ENCODE data around the gene SLC6A20. TPM values are rescaled to one million over a fixed set of nuclear protein-coding genes. Genes with fewer than 3 reads are reported as not detected.

Gene SLC6A20
- total RNA-seq, 2 experiments from 2014 or later, result not detected

DNA sequence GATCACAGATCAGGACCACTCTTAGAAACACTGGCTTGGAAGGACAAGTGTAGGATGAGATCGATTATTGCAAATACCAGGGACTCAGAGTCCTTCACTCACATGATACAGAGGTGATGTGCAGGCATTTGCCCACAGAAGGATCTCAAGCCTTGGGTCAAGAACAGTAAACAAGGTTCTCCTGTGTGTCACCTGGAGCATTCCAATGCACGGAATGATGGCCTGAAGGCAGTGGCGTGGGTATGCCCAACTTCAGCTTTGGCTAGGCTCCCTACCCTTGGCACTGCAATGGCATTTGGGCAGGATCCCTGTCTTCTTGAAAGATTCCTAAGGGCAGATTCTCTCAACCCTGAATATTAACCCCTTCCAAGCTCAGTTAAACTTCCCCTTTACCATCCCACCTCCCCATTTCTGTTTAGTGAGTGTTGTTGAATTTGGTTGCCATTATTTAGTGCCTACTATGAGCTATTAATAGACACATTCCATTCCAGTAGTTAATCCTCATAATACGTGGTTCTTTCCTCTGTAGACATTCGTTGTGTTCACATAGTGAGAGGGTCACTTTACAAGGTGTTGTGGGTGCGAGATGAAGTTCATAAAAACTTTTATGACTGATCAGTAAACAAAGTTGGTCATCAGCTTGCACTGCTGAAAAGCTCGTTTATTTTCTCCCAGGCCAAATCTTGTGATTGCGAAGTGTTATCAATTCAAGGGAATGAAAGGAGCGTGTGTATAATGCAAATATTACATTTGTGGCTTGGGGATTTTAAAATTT, 46.7 kb upstream of the SLC6A20 start:
- no peak overlapping the region for H3K27ac ChIP-seq (ENCODE audit: low read depth in 1 of 2, low read length in 2 of 2)
- POLR2A ChIA-PET, result interaction anchor here (0.8 to 3.3 kb wide), 9 partner anchors 16 to 112 kb away, joined by 3 to 24 read pairs (median 4); no protein-coding TSS in a partner anchor
- TF ChIP-seq, protein P1, sequence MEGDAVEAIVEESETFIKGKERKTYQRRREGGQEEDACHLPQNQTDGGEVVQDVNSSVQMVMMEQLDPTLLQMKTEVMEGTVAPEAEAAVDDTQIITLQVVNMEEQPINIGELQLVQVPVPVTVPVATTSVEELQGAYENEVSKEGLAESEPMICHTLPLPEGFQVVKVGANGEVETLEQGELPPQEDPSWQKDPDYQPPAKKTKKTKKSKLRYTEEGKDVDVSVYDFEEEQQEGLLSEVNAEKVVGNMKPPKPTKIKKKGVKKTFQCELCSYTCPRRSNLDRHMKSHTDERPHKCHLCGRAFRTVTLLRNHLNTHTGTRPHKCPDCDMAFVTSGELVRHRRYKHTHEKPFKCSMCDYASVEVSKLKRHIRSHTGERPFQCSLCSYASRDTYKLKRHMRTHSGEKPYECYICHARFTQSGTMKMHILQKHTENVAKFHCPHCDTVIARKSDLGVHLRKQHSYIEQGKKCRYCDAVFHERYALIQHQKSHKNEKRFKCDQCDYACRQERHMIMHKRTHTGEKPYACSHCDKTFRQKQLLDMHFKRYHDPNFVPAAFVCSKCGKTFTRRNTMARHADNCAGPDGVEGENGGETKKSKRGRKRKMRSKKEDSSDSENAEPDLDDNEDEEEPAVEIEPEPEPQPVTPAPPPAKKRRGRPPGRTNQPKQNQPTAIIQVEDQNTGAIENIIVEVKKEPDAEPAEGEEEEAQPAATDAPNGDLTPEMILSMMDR (IDR thresholded peaks at IDR 0.05), result no peak
- no peaks in the 10 kb centered on the region for H3K9me3 ChIP-seq (ENCODE audit: control insufficient read depth in 1 of 2, insufficient read depth in 1 of 2, low read length in 2 of 2)
- Mint-ChIP-seq H3K27me3 (no peaks in the 10 kb centered on the region), H3K9me3 (no peaks in the 10 kb centered on the region), H3K4me3 (peak overlapping the region; percentile 96), H3K27ac (peak overlapping the region; percentile 94), H3K36me3 (ENCODE audit: low read depth) (peaks cover 11% of the 10 kb centered on the region), H3K4me1 (ENCODE audit: low read depth) (peaks cover 35% of the 10 kb centered on the region)
- intact Hi-C loops (cut with DNase I, micrococcal nuclease), result loop anchor here (2.0 to 5.0 kb wide), 6 partner anchors 28 to 154 kb away; partner anchors contain the start of genes CCR9 (in 1 of the 2) and FYCO1 (in 1 of the 2)
- CTCF ChIA-PET, result interaction anchor here (1.5 kb wide), 1 partner anchor 86 kb away, joined by 4 read pairs; no protein-coding TSS in a partner anchor
- ATAC-seq (ENCODE audit: poor library complexity) (no peak), DNase-seq (no peak)
- no peaks in the 10 kb centered on the region for H3K36me3 ChIP-seq (ENCODE audit: insufficient read depth, low read length)
- H3K4me3 ChIP-seq (ENCODE audit: low read length), result no peak overlapping the region
- no peaks in the 10 kb centered on the region for H3K27me3 ChIP-seq (ENCODE audit: control insufficient read depth in 1 of 2, insufficient read depth in 2 of 2, low read length in 2 of 2)
- H3K4me1 ChIP-seq (ENCODE audit: insufficient read depth, low read length), result peaks cover 17% of the 10 kb centered on the region

DNA sequence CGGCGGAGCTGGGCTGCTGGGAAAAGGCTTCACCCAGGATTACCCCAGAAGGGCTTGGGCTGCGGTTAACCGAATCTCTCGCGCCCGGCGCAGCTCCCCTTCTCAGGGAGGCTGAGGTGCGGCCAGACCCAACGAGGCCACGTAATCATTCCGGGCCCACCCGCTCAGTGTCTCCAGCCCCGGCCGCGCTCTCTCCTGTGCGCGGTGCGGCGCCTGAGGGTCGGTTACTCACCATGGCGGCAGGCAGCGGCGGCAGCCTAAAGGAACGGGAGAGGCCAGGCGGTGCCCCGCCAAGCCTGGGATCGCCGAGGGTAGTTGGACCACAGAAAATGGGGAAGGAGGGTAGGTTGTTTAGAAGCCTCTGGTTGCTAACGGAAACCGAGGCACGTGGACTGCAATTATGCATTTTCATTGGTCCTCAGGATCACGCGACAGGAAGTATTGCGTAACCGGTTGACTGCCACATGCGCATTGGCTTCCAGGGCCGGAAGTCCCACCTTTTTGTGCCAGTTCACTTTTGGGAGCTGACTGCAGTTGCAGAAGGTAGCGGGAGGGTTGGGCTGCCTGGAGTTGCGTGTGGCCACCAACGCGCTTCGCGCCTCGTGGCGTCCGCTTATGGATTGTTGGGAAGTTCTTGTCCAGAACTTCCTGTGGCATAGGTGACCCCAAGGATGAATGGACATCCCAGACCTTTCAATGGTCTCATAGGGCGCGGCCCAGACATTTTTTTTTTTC, 45.6 kb upstream of the SLC6A20 start, which contains the start of gene LZTFL1:
Gene LZTFL1 (minus strand): TSS at position 363 of the 735 bp plus-strand sequence. CDS start 128 bp downstream, at position 235.
- Mint-ChIP-seq H3K27me3 (no peaks in the 10 kb centered on the region), H3K27ac (peak within 1 kb of the TSS; percentile 94), H3K36me3 (ENCODE audit: low read depth) (peaks cover 21% of the 10 kb centered on the region), H3K4me3 (peak within 1 kb of the TSS; percentile 96), H3K9me3 (no peaks in the 10 kb centered on the region), H3K4me1 (ENCODE audit: low read depth) (peaks cover 35% of the 10 kb centered on the region)
- Histone ChIP-seq H3K36me3 (ENCODE audit: insufficient read depth, low read length) (peaks cover under 1% of the 10 kb centered on the region), H3K9me3 (ENCODE audit: control insufficient read depth in 1 of 2, insufficient read depth in 1 of 2, low read length in 2 of 2) (no peaks in the 10 kb centered on the region), H3K4me3 (ENCODE audit: low read length) (peak within 1 kb of the TSS; percentile 79), H3K27ac (ENCODE audit: low read depth in 1 of 2, low read length in 2 of 2) (peak within 1 kb of the TSS; percentile 69 to 83), H3K27me3 (ENCODE audit: control insufficient read depth in 1 of 2, insufficient read depth in 2 of 2, low read length in 2 of 2) (no peaks in the 10 kb centered on the region), H3K4me1 (ENCODE audit: insufficient read depth, low read length) (peaks cover 17% of the 10 kb centered on the region)
- TF ChIP-seq, protein P1 (IDR thresholded peaks at IDR 0.05), result no peak
- ChIA-PET CTCF (interaction anchor here (1.3 to 1.5 kb wide), 3 partner anchors 87 to 647 kb away, joined by 4 read pairs; no protein-coding TSS in a partner anchor), POLR2A (interaction anchor here (0.7 to 3.3 kb wide), 17 partner anchors 9 to 227 kb away, joined by 3 to 24 read pairs (median 3); partner anchors contain the start of gene SACM1L)
- ATAC-seq (ENCODE audit: poor library complexity) (peak; percentile 85), DNase-seq (peak; percentile 80 to 96 (median 84))
- intact Hi-C loops (cut with DNase I, micrococcal nuclease), result loop anchor here (1.0 to 5.0 kb wide), 7 partner anchors 28 to 155 kb away; partner anchors contain the start of genes CCR9 (in 1 of the 2) and FYCO1 (in 1 of the 2)

GRCh38 chr3:45841420-45841756, 45.1 kb upstream of the SLC6A20 start:
- peak overlapping the region; percentile 79 for H3K4me3 ChIP-seq (ENCODE audit: low read length)
- peak overlapping the region; percentile 69 to 83 for H3K27ac ChIP-seq (ENCODE audit: low read depth in 1 of 2, low read length in 2 of 2)
- Mint-ChIP-seq H3K4me3 (peak overlapping the region; percentile 96), H3K4me1 (ENCODE audit: low read depth) (peaks cover 35% of the 10 kb centered on the region), H3K27ac (peak overlapping the region; percentile 94), H3K27me3 (no peaks in the 10 kb centered on the region), H3K9me3 (no peaks in the 10 kb centered on the region), H3K36me3 (ENCODE audit: low read depth) (peaks cover 26% of the 10 kb centered on the region)
- ChIA-PET POLR2A (interaction anchor here (0.7 to 3.3 kb wide), 9 partner anchors 23 to 228 kb away, joined by 3 to 24 read pairs (median 4); partner anchors contain the start of gene SACM1L), CTCF (interaction anchor here (1.3 to 1.4 kb wide), 3 partner anchors 51 to 647 kb away, joined by 3 to 4 read pairs (median 4); no protein-coding TSS in a partner anchor)
- peaks cover 4% of the 10 kb centered on the region for H3K36me3 ChIP-seq (ENCODE audit: insufficient read depth, low read length)
- H3K4me1 ChIP-seq (ENCODE audit: insufficient read depth, low read length), result peaks cover 17% of the 10 kb centered on the region
- intact Hi-C loops (cut with DNase I, micrococcal nuclease), result loop anchor here (1.0 to 5.0 kb wide), 5 partner anchors 29 to 156 kb away; partner anchors contain the start of genes CCR9 (in 1 of the 2) and FYCO1 (in 1 of the 2)
- no peaks in the 10 kb centered on the region for H3K27me3 ChIP-seq (ENCODE audit: control insufficient read depth in 1 of 2, insufficient read depth in 2 of 2, low read length in 2 of 2)
- H3K9me3 ChIP-seq (ENCODE audit: control insufficient read depth in 1 of 2, insufficient read depth in 1 of 2, low read length in 2 of 2), result no peaks in the 10 kb centered on the region
- DNase-seq (peak in 4 of 14 experiments; percentile 3 to 26 (median 6)), ATAC-seq (ENCODE audit: poor library complexity) (peak; percentile 52)
- TF ChIP-seq, protein P1 (IDR thresholded peaks at IDR 0.05), result no peak

Measured in CD4-positive, alpha-beta T cell (primary cell).